NOMO-1 treated with dmso at 0.1 percent for 144 hours (cell line): Measurements from ENCODE around the gene ZMYM2.

Source experiments
- DNase-seq: peaks from one replicate; lab custom pipeline; 2025; ENCODE audit not compliant: unreplicated experiment; lab: John Stamatoyannopoulos, UW

Gene ZMYM2

DNA sequence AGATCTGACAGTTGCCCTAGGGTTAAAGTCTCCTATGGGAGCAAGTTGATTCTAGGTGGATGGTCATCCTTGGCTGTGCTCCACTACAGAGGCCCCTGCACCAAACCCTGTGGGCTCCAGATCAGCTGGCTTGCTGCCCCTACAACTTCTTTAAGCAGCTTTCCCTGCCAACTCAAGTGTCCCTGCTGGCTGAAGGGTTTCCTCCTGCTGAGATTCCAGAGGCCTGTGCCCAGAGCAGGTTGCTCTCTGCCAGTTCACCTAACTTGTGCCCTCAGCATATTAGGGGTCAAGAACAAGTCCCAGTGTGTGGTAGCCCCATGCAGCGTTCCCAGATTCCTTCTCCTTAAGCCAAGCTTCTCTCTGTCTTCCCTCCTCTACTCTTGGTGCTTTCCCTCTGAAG is 85.6 kb downstream of the ZMYM2 start:
- DNase-seq: no peak

DNA sequence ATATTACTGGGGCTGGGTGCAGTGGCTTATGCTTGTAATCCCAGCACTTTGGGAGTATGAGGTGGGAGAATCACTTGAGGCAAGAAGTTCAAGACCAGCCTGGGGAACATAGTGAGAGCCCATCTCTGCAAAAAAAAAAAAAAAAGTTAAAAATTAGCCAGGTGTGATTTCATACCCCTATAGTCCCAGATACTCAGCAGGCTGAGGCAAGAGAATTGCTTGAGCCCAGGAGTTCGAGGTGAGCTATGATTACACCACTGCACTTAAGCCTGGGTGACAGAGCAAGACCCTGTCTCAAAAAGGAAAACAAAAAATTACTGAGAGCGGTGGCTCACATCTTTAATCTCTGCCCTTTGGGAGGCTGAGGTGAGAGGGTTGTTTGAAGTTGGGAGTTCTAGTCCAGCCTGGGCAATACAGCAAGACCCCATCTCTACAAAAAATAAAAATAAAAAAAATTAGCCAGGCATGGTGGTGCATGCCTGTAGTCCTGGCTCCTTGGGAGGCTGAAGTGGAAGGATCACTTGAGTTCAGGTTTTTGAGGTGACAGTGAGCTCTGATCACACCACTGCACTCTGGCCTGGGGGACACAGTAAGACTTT is 87.5 kb downstream of the ZMYM2 start:
- DNase-seq: no peak

DNA sequence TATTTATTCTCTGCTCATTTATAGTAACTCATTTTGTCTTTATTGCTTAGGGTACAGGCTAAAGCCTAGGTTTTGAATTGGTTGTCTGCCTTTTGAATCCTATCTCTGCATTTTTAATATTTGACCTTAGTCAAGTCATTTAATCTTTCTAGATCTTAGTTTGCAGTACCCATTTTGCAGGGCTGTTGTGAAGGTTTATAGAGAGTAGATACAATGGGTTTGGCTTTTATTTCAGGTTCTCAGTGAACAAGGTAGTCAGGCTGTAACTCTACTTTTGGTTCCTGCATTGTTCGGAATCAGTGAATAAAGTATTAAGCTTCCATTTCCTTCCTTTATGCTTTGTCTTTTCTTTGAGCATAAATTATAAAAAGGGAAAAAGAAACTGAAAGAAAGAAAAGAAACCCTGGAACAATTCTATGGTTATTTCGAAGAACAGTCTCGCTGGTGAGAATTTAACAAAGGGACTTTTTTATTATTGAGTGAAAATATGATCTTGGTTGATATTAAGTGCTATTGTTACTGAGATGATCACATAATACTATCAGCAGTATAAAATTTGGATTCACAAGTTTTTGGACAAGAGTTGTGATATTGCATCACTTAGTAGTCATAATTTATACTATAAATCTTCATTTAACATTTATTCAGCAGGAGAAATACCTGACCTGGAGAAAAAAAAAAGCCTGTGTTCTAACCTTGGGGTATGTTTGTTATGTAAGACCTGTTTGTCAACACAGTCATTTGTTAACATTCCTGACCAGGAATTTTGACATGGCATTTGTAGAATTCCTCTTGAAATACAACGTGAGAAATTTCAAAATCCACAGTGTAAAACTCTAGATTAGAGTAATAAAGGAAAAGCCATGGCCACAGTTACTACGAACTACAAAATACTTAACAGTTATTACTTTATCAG is 91.3 kb downstream of the ZMYM2 start:
- DNase-seq: no peak

GRCh38 chr13:20051366-20051765 is 92.8 kb downstream of the ZMYM2 start:
- DNase-seq: no peak

- DNase-seq: no peak
These were observed 94.5 kb downstream of the ZMYM2 start for GRCh38 chr13:20053016-20053415.

GRCh38 chr13:20053891-20054290 is 95.4 kb downstream of the ZMYM2 start:
- no peak for DNase-seq

DNA sequence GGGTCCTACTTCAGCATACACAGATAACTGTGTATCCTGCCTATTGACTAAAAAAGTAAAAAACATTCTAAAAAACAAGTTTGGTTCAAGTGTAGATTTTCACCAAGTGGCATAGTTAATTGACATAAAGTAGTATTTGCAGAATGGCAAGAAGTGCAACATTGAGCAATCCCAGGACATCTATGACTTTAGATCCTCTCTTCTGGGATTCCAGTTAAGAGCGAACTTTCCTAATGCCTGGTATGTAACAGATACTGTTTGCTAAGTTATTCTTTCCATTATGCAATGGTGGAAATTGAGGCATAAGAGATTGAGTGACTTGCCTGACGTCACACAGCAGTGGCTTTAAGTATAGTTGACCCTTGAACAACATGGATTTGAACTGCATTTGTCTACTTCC is 96.1 kb downstream of the ZMYM2 start:
- no peak for DNase-seq

DNA sequence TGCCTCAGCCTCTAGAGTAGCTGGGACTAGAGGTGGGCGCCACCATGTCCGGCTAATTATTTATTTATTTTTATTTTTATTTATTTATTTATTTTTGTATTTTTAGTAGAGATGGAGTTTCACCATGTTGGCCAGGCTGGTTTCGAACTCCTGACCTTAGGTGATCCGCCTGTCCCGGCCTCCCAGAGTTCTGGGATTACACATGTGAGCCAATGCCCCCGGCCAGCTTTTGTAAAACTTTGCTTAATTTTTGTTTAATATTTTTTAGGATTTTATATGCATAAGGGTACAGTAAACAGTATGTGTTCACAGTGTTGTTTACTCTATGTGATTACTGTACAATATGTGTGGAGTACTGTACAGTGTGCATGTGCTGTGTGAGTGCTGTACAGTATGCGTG is 98.7 kb downstream of the ZMYM2 start:
- DNase-seq: no peak

GRCh38 chr13:20057963-20058362 is 99.4 kb downstream of the ZMYM2 start:
- DNase-seq: no peak

GRCh38 chr13:20058476-20058875 is 99.9 kb downstream of the ZMYM2 start:
- no peak for DNase-seq

DNA sequence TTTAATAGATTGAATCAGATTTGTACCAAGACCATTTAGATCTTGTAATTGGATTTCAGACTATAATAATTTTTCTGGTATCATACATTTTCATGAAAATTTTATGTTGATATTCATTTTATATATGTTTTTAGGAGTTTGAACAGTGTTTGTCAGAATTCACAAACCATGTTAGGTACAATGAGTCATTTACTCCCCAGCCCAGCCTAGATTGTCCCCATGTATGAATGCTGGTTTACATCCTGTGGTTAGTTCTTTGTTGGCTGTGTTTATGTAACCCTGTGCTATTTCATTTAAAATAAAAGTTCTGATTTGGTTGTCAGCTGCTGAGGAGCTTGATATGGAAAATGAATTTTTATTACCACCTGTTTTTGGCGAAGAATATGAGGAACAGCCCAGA is 105.6 kb downstream of the ZMYM2 start:
- DNase-seq: no peak

DNA sequence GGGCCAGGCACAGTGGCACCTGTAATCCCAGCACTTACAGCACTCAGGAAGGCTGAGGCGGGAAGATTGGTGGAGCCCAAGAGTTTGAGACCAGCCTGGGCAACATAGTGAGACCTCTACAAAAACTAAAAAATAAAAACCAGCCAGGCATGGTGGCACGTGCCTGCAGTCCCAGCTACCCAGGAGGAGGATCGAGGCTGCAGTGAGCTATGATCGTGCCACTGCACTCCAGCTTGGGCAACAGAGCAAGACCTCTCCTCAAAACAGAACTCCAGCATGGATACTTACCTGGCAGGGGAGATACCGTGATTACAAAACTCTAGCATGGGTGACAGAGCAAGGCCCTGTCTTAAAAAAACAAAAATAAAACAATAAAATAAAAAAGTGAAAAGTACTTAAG is 107.0 kb downstream of the ZMYM2 start:
- DNase-seq: no peak

DNA sequence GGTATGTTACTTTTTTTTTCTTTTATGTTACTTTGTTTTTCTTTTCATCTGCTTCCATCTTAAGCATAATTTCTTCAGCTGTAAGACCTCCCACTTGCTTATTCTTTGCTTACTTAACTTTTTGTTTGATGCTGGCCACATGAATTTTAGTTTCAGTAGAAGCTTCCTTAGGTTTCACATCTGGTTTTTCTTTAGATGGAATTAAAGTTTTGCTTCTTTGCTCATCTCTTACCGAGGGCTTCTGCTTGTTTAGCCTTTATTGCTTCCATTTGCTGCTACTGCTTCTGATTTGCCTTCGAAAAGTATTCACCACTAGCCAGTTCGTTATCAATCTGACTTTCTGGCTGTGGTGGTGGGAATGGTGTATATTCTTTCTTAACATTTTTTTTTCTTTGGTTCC is 111.4 kb downstream of the ZMYM2 start:
- no peak for DNase-seq

DNA sequence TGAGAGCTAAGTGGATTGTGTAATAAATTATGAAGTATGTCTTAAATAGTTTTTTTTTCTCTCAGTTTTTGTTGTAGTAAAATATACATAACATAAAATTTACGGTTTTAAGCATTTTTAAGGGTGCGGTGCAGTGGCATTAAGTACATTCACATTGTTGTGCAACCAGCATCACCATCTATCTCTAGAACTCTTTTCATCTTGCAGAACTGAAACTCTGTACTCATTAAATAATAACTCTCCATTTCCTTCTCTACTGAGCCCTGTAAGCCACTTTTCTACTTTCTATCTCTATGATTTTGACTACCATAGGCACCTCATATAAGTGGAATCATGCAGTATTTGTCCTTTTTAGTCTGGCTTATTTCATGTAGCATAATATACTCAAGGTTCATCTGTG is 115.2 kb downstream of the ZMYM2 start:
- peak; percentile 87 for DNase-seq

GRCh38 chr13:20074966-20075365 is 116.4 kb downstream of the ZMYM2 start:
- no peak for DNase-seq

- DNase-seq: peak; percentile 40
These were observed 118.6 kb downstream of the ZMYM2 start for GRCh38 chr13:20077086-20077485.

- no peak for DNase-seq
These were observed 122.0 kb downstream of the ZMYM2 start for GRCh38 chr13:20080377-20081164.

- DNase-seq: no peak
These were observed 131.8 kb downstream of the ZMYM2 start for GRCh38 chr13:20090349-20090748.

- DNase-seq: no peak
These were observed 135.4 kb downstream of the ZMYM2 start for GRCh38 chr13:20093951-20094350.

DNA sequence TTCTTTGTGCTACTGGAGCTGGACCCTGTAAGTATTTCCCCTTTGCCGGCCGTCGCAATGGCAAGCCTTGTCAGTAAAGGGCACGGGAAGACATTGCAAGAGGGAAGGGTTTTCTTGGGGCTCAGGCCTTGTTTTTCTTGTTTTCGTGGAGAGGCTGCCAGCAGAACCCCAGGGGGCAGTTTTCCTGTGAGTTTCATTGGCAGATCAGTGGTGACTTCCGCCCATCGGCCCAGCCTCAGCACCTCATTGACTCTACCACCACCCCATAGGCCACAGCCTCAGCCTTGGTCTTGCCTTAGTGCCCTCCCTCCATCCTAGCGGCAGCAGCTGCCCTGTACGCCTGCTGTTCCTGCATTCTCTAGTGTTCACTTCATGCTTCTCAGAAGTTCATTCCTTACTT is 140.8 kb downstream of the ZMYM2 start:
- DNase-seq: no peak

GRCh38 chr13:20101467-20102316 is 143.2 kb downstream of the ZMYM2 start:
- no peak for DNase-seq
